Colonic mucosa (tissue), 4 donors: ENCODE data around the gene ASPN. TPM values are rescaled to one million over a fixed set of nuclear protein-coding genes. Genes with fewer than 3 reads are reported as not detected.

Experiments used
- DNase-seq: peaks from one replicate; pipeline ENCODE4 v3.0.0-alpha.2; 2020
- H3K27ac ChIP-seq: fragments of 200-600 bp; one replicate; pipeline ENCODE4 v1.8.0; 2021
- H3K27me3 ChIP-seq: fragments of 200-600 bp; one replicate; pipeline ENCODE4 v1.8.0; 2021
- H3K36me3 ChIP-seq: fragments of 200-600 bp; one replicate; pipeline ENCODE4 v1.8.0; 2021
- H3K4me1 ChIP-seq: fragments of 200-600 bp; one replicate; pipeline ENCODE4 v1.8.0; 2021; ENCODE audit warnings: mild to moderate bottlenecking
- H3K4me3 ChIP-seq: fragments of 200-600 bp; one replicate; pipeline ENCODE4 v1.8.0; 2021
- H3K9ac ChIP-seq, 2 donors: one replicate each; pipeline ENCODE4 v1.7.0; 2013; ENCODE audit warnings: control low read depth in 2 of 2, low read depth in 2 of 2, low read length in 2 of 2
- H3K9me3 ChIP-seq: fragments of 200-600 bp; one replicate; pipeline ENCODE4 v1.8.0; 2021
- CTCF ChIP-seq: fragments of 200-600 bp; IDR thresholded peaks from one replicate; pipeline ENCODE4 v1.8.0; 2022; ENCODE audit warnings: antibody characterized with exemption, mild to moderate bottlenecking
- intact Hi-C: fragments of 100-400 bp; cut with DNase I; formaldehyde crosslinking; loops from one replicate; pipeline ENCODE4 v1.14.1; 2022
- total RNA-seq, 2 donors: library from RNA; stranded (reverse); fragmentation: NEBNext Ultra II Directional in 1 of 2; extraction: Animal tissue kit (Norgen Biotek cat#: 25700) in 1 of 2; gene quantifications; one replicate each; pipeline ENCODE4 v1.2.1, GENCODE V29; 2021
- donor health status: healthy.
- donor health status: DM: no; HTN: no; CAD: no.
- donor health status: DM: no; HTN: no; CAD: no.

ASPN gene
- 1 to 10 TPM in 1 of 2 donors, under 1 TPM in 1; 0.40 to 7.6 TPM for total RNA-seq

GRCh38 chr9:92482329-92482728, at the start of gene ASPN:
TSS of gene ASPN (minus strand) at chr9:92482506.
- intact Hi-C loops, result no loop called here
- Histone ChIP-seq H3K27ac (peak within 1 kb of the TSS; percentile 18), H3K36me3 (no peaks in the 10 kb centered on the region), H3K4me1 (no peaks in the 10 kb centered on the region), H3K9ac (no peak within 1 kb of the TSS), H3K27me3 (no peaks in the 10 kb centered on the region), H3K9me3 (no peaks in the 10 kb centered on the region), H3K4me3 (no peak within 1 kb of the TSS)
- TF ChIP-seq CTCF, result no peak
- DNase-seq, result no peak

GRCh38 chr9:92530893-92531292, 48.6 kb upstream of the ASPN start:
- TF ChIP-seq CTCF, result no peak
- H3K27me3 ChIP-seq, result no peaks in the 10 kb centered on the region
- H3K4me1 ChIP-seq, result no peaks in the 10 kb centered on the region
- H3K4me3 ChIP-seq, result no peak overlapping the region
- no peaks in the 10 kb centered on the region for H3K36me3 ChIP-seq
- no peak for DNase-seq
- H3K9ac ChIP-seq, result no peak overlapping the region
- no peaks in the 10 kb centered on the region for H3K9me3 ChIP-seq
- no peak overlapping the region for H3K27ac ChIP-seq
- intact Hi-C loops, result no loop called here

- no peaks in the 10 kb centered on the region for H3K36me3 ChIP-seq
- no peak overlapping the region for H3K27ac ChIP-seq
- no peak overlapping the region for H3K9ac ChIP-seq
- TF ChIP-seq CTCF, result no peak
- intact Hi-C loops, result no loop called here
- no peaks in the 10 kb centered on the region for H3K4me1 ChIP-seq
- H3K9me3 ChIP-seq, result no peaks in the 10 kb centered on the region
- no peaks in the 10 kb centered on the region for H3K27me3 ChIP-seq
- no peak for DNase-seq
- H3K4me3 ChIP-seq, result no peak overlapping the region
Measured at GRCh38 chr9:92529124-92529523, 46.8 kb upstream of the ASPN start.

GRCh38 chr9:92528522-92528849, 46.2 kb upstream of the ASPN start:
- Histone ChIP-seq H3K27ac (no peak overlapping the region), H3K36me3 (no peaks in the 10 kb centered on the region), H3K9me3 (no peaks in the 10 kb centered on the region), H3K4me1 (no peaks in the 10 kb centered on the region), H3K27me3 (no peaks in the 10 kb centered on the region), H3K9ac (no peak overlapping the region), H3K4me3 (no peak overlapping the region)
- no peak for TF ChIP-seq CTCF
- no peak for DNase-seq
- intact Hi-C loops, result no loop called here

GRCh38 chr9:92527832-92528521, 45.7 kb upstream of the ASPN start:
- Histone ChIP-seq H3K9ac (no peak overlapping the region), H3K4me3 (no peak overlapping the region), H3K9me3 (no peaks in the 10 kb centered on the region), H3K27ac (no peak overlapping the region), H3K4me1 (no peaks in the 10 kb centered on the region), H3K36me3 (no peaks in the 10 kb centered on the region), H3K27me3 (no peaks in the 10 kb centered on the region)
- DNase-seq, result no peak
- intact Hi-C loops, result no loop called here
- no peak for TF ChIP-seq CTCF
